NCI-H1417 treated with DMSO at 0.1 percent for 48 hours (cell line): Measurements from ENCODE around the gene COX4I2.
"Not testable (repeated sequence)": the region's sequence is repeated elsewhere in the genome, so short reads cannot be mapped to it uniquely, and the experiment has no call there.

Experiments used
- DNase-seq: peaks from one replicate; lab custom pipeline; 2025; lab: John Stamatoyannopoulos, UW

The COX4I2 gene

DNA sequence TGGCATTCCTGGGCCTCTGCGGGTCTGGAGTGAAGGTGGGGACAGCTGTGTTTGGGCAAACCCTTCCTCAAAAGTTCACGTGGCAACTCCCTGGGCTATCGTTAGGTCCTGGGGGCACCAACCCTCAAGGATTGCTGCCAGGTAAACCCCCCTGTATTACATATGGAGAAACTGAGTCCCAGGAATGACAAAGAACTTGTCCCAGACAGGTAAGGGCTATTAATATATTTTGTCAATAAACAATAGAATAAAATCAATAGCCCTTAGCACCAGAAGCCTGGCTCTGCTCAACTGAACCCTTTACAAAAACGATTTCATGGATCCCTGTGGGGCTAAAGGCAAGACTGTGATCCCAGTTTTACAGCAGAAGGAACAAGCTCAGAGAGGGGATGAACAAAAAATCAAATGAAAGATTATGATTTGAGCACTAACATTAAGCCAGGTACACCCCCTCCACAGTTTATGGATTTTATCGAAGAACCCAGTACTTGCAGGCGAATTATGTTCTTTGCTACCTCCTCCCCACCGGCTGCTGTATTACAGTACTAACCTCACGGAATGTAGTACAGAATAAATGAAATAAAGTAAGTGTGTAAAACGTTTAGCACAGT is 30.0 kb upstream of the COX4I2 start:
- no peak for DNase-seq

GRCh38 chr20:31608251-31608945 is 29.3 kb upstream of the COX4I2 start:
- DNase-seq, result peak; percentile 87

- not testable (repeated sequence) for DNase-seq
Observed at GRCh38 chr20:31612271-31612640, 25.5 kb upstream of the COX4I2 start.

DNA sequence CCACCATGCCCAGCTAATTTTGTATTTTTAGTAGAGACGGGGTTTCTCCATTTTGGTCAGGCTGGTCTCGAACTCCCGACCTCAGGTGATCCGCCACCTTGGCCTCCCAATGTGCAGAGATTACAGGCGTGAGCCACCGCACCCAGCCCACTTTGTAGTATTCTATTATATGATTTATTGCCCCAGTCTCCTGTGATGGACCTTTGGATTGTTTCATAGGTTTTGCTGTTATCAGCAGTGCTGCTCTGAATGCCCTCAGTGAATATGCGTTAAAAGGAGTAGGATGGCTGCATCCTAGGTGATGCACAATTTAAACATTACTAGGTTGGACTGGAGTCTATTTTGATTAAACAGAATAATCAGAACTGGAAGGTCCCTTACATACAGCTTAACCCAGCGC is 22.3 kb upstream of the COX4I2 start:
- no peak for DNase-seq

- DNase-seq, result no peak
Observed at GRCh38 chr20:31617432-31618104, 20.1 kb upstream of the COX4I2 start.

DNA sequence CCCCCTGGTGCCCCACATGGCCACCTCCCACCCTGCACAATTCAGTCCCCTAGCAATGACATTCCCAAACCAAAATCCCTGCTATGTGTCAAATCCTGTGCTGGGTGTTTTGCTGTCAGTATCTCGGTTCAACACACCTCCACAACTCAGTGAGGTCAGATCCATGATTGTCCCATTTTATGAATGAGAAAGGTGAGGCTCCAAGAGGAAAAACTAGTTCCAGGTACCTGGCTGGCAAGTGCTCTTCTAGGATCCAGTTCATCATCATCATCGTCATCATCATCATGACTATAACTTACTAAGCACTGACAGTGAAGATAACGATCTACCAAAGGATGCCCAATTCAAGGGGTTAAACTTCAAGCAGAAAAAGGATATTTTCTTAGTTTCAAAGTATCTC is 17.5 kb upstream of the COX4I2 start:
- DNase-seq, result no peak

GRCh38 chr20:31623123-31623505 is 14.6 kb upstream of the COX4I2 start:
- DNase-seq, result not testable (repeated sequence)

GRCh38 chr20:31626534-31626933 is 11.2 kb upstream of the COX4I2 start:
- DNase-seq, result not testable (repeated sequence)

GRCh38 chr20:31628057-31628456 is 9.7 kb upstream of the COX4I2 start:
- DNase-seq, result not testable (repeated sequence)

GRCh38 chr20:31630187-31630790 is 7.4 kb upstream of the COX4I2 start:
- DNase-seq, result no peak

DNA sequence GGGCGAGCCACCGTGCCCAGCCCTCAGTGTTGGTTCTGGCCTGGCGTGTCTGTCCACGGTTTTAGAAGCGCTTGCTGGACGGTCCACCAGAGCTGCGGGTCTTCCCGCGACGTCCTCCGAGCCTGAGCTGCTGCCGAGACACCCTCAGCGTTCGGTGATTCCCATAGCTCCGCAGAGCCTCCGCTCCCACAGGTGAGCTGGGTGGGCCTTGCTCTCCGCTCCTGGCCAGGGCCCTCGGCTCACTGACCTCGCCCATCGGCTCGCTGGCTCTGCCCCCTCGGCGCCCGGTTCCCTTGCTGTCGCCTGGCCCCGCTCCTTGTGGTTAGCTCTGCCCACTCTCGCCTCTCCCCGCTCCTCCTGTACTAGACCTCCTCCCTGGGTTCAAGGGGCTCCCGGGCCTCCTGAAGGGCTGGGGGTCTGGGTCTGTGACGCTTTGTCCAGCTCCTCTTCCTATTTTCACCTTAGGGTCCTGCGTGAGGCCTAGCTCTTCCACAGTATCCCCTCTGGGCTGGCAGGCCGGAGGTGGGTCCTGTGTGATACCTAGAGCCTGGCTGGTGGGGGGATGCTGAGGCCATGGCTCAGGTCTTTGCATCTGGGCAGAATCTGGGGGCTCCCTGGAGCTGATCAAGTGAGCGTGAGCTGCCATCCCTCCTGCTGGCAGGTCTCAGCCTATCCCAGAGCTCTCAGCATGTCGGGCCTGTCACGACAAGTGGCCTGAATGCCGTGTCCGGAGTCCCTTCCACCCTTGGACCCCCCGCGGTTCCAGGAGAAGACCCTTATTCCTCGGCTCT is 5.0 kb upstream of the COX4I2 start:
- no peak for DNase-seq

GRCh38 chr20:31633339-31633914 is 4.3 kb upstream of the COX4I2 start:
- no peak for DNase-seq

- DNase-seq, result no peak
Observed at GRCh38 chr20:31638317-31638716, 605 bp downstream of the COX4I2 start.

DNA sequence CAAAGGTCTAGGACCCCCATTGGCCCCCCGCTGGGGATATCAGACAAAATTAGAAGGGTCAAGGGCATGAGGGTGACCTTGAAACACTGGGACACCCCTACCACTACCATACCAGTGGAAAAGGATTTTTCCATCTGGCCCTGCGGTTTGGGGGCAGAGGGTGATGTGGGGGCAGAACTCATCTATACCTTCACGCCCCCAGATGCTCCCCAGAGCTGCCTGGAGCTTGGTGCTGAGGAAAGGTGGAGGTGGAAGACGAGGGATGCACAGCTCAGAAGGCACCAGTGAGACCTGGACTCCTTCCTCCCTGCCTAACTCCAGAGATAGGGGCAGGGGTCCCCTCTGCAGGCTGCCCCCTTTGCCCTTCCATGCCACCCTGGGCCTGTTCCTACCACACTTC is 1.1 kb downstream of the COX4I2 start:
- DNase-seq, result no peak

DNA sequence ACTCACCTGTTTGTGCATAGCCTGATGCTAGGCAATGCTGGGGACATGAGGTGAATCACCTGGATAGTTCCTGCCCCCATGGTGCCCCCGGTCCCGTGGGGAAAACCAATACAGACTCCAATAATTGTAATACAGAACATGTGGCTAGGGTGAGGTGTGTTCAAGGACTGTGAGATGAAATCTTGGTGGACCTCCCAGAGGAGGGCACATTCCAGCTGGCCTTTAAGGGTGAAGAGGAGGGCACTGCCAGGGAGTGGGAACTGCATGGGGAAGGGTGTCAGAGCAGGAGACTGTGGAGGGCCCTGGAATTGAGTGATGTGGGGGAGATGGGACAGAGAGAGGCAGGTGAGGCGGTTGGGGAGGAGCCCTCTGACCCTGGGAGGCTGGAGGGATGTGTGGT is 2.5 kb downstream of the COX4I2 start:
- DNase-seq, result no peak

GRCh38 chr20:31641391-31641790 is 3.7 kb downstream of the COX4I2 start:
- DNase-seq, result no peak

DNA sequence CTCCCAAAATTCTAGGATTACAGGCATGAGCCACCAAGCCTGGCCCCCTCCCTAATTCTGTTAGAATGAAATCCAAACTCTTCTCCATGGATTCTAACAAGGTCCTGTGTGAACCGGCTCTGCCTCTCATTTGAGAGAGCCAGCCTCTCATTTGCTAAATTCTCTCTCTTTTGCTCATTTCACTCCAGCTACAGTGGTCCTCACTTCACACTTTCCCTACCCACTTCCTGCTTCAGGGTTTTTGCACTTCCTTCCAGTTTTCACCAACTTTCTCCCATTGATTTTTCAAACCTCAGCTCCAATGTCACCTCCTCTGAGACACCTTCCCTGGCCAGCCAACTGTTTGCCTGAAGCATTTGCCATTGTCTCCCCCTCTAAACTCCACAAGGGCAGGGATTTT is 5.1 kb downstream of the COX4I2 start:
- no peak for DNase-seq

- no peak for DNase-seq
Observed at GRCh38 chr20:31643522-31643921, 5.8 kb downstream of the COX4I2 start.

DNA sequence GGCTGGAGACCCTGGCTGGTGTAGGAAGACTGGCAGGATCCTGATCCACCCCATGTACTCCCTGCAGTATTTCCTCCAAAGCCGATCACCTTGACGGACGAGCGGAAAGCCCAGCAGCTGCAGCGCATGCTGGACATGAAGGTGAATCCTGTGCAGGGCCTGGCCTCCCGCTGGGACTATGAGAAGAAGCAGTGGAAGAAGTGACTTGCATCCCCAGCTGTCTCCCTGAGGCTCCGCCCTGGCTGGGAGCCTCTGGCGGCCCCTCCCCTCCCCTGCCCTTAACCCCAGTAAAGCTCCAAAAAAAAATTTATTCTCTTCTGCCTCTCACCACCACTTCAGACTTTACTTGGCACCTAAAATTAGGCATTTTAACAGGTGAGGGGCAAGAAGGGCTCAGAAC is 7.0 kb downstream of the COX4I2 start:
- no peak for DNase-seq

GRCh38 chr20:31648104-31648503 is 10.4 kb downstream of the COX4I2 start:
- DNase-seq, result not testable (repeated sequence)

DNA sequence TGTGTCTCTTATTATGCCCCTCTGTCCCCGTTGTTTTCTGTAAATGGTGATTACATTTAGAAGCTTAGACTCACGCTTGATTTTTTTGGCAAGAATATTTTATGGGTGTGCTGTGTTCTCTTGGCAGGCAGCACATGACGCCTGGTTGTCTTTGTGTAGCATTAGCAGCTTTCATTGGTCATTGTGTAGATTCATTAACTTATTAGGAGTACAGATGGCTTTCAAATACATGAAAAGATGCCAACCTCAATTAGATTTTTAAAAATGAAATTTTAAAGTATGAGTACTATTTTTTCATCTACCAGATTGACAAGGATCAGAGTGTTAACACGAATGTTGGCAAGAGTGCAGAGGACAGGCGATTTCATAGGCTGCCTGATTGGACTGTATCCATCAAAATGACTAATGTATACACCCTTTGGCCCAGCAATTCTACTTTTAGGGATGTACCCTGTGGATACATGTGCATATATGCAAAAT is 15.2 kb downstream of the COX4I2 start:
- DNase-seq, result no peak

DNA sequence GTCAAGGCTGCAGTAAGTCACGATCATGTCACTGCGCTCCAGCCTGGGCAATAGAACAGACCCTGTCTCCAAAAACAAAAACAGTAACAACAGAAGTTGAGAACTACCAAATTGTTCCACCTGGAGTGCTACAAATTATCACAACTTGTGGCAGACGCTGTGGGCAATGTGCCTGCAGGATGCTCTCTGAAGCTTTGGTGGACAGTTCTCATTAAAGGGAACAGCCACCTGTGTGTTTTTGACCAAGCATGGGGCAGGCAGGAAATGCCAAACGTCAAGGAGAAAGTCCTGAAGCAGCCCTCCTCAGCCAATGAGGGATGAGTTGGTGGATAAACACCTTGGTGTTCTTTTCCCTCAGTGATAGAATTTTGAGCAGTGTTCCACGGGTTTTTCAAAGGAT is 15.8 kb downstream of the COX4I2 start:
- no peak for DNase-seq
